Vagina (tissue), 2 donors: Measurements from ENCODE around the gene SOX18.

Experiments
- CTCF ChIP-seq, 3 experiments: fragments of 450-650 bp in 2 of 3; fragments of 200-600 bp in 1 of 3; sonication (generic) in 1 of 3; IDR thresholded peaks; one replicate each; pipeline ENCODE4 v1.5.1; 2017 to 2019; ENCODE audit warnings: antibody characterized with exemption in 3 of 3, mild to moderate bottlenecking in 2 of 3, moderate library complexity in 2 of 3
- POLR2AphosphoS5 ChIP-seq, 2 donors: sonication (generic); formaldehyde crosslinking; IDR thresholded peaks; one replicate each; pipeline ENCODE4 v1.9.0; 2017; ENCODE audit warnings: antibody characterized with exemption in 2 of 2, mild to moderate bottlenecking in 2 of 2, low read depth in 1 of 2; ENCODE audit not compliant: insufficient read depth in 1 of 2

GRCh38 chr20:64078934-64079272 lies 29.5 kb upstream of the SOX18 start:
- TF ChIP-seq CTCF (IDR thresholded peaks at IDR 0.05) (no peak), POLR2AphosphoS5 (IDR thresholded peaks at IDR 0.05; ENCODE audit: insufficient read depth in 1 of 2, low read depth in 1 of 2) (no peak)
